SU-DHL-6 (cell line): Measurements from ENCODE around the gene RBM41.

ENCODE experiments used
- H2AFZ ChIP-seq: fragments of 200-600 bp; sonication (generic); 2 replicates; pipeline ENCODE4 v1.6.1; 2014; ENCODE audit warnings: low read depth, mild to moderate bottlenecking, moderate library complexity, mixed read lengths, antibody characterized with exemption, low read length; ENCODE audit not compliant: severe bottlenecking
- H3F3A ChIP-seq: fragments of 200-600 bp; shearing (Covaris generic); 2 replicates; pipeline ENCODE4 v1.6.0; 2016; ENCODE audit warnings: antibody characterized with exemption, mild to moderate bottlenecking; ENCODE audit not compliant: insufficient read depth
- H3K27ac ChIP-seq: fragments of 200-600 bp; sonication (generic); 2 replicates; pipeline ENCODE4 v1.5.1; 2016; ENCODE audit warnings: low read depth, mild to moderate bottlenecking, low read length, moderate library complexity, mixed read lengths
- H3K27me3 ChIP-seq: fragments of 200-600 bp; sonication (generic), shearing (Covaris generic); 2 replicates; pipeline ENCODE4 v1.6.0; 2014; ENCODE audit warnings: mild to moderate bottlenecking, low read length
- H3K36me3 ChIP-seq: fragments of 200-600 bp; sonication (generic); 2 replicates; pipeline ENCODE4 v1.6.1; 2014; ENCODE audit warnings: mild to moderate bottlenecking, low read length, mixed read lengths
- H3K4me2 ChIP-seq: fragments of 300-600, 200-600 bp; shearing (Covaris generic), sonication (generic); 2 replicates; pipeline ENCODE4 v1.6.0; 2014; ENCODE audit warnings: low read length, low read depth, mild to moderate bottlenecking; ENCODE audit not compliant: poor library complexity, severe bottlenecking
- H3K4me3 ChIP-seq: fragments of 200-600 bp; sonication (generic); 2 replicates; pipeline ENCODE4 v1.5.1; 2014; ENCODE audit warnings: antibody characterized with exemption, low read length, mild to moderate bottlenecking, mixed read lengths; ENCODE audit not compliant: insufficient read depth, poor library complexity, severe bottlenecking
- H3K79me2 ChIP-seq: fragments of 200-600 bp; sonication (generic); 2 replicates; pipeline ENCODE4 v1.6.1; 2014; ENCODE audit warnings: mild to moderate bottlenecking, low read length, moderate library complexity; ENCODE audit not compliant: insufficient read depth
- H3K9ac ChIP-seq: fragments of 200-600 bp; sonication (generic); 2 replicates; pipeline ENCODE4 v1.7.0; 2014; ENCODE audit warnings: mild to moderate bottlenecking, low read length
- H3K9me2 ChIP-seq: fragments of 200-600 bp; sonication (generic); replicated peaks from 2 replicates; pipeline ENCODE4 v1.6.1; 2014; ENCODE audit warnings: low read length; ENCODE audit not compliant: insufficient read depth
- H3K9me3 ChIP-seq: fragments of 200-600 bp; sonication (generic); 2 replicates; pipeline ENCODE4 v1.6.1; 2014; ENCODE audit warnings: low read length, mixed read lengths; ENCODE audit not compliant: insufficient read depth
- H4K20me1 ChIP-seq: fragments of 200-600 bp; sonication (generic); 2 replicates; pipeline ENCODE4 v1.6.1; 2014; ENCODE audit warnings: low read depth, mild to moderate bottlenecking, antibody characterized with exemption, low read length, moderate library complexity, mixed read lengths
- CTCF ChIP-seq: fragments of 200-600 bp; sonication (generic); IDR thresholded peaks from one replicate; pipeline ENCODE4 v1.5.1; 2017; ENCODE audit warnings: antibody characterized with exemption, mild to moderate bottlenecking, low read length, moderate library complexity; ENCODE audit not compliant: insufficient read depth, poor library complexity, severe bottlenecking
- EZH2phosphoT487 ChIP-seq: fragments of 200-600 bp; sonication (generic), shearing (Covaris generic); conservative IDR thresholded peaks from 2 replicates; pipeline ENCODE4 v1.6.1; 2018; ENCODE audit warnings: mild to moderate bottlenecking, antibody characterized with exemption, low read length, moderate library complexity, mixed read lengths

RBM41 gene

GRCh38 chrX:107154787-107155620 is 36.4 kb upstream of the RBM41 start:
- Histone ChIP-seq H2AFZ (no peak overlapping the region), H3F3A (no peaks in the 10 kb centered on the region), H3K36me3 (no peaks in the 10 kb centered on the region), H3K27ac (no peak overlapping the region), H3K9me3 (no peaks in the 10 kb centered on the region), H3K79me2 (no peaks in the 10 kb centered on the region), H3K9ac (no peak overlapping the region), H3K4me3 (no peak overlapping the region), H4K20me1 (no peaks in the 10 kb centered on the region), H3K27me3 (no peaks in the 10 kb centered on the region), H3K4me2 (no peak overlapping the region), H3K9me2 (no peaks in the 10 kb centered on the region)
- no peak for TF ChIP-seq EZH2phosphoT487
- no peak for TF ChIP-seq CTCF

GRCh38 chrX:107153005-107153404 is 34.4 kb upstream of the RBM41 start:
- H3K9me3 ChIP-seq = no peaks in the 10 kb centered on the region
- H3K9me2 ChIP-seq = no peaks in the 10 kb centered on the region
- no peaks in the 10 kb centered on the region for H3F3A ChIP-seq
- H3K4me3 ChIP-seq = no peak overlapping the region
- no peaks in the 10 kb centered on the region for H3K27me3 ChIP-seq
- no peaks in the 10 kb centered on the region for H4K20me1 ChIP-seq
- H3K36me3 ChIP-seq = no peaks in the 10 kb centered on the region
- H2AFZ ChIP-seq = no peak overlapping the region
- no peak overlapping the region for H3K9ac ChIP-seq
- no peak for TF ChIP-seq EZH2phosphoT487
- no peak for TF ChIP-seq CTCF
- no peak overlapping the region for H3K27ac ChIP-seq
- no peak overlapping the region for H3K4me2 ChIP-seq
- H3K79me2 ChIP-seq = no peaks in the 10 kb centered on the region

- H3F3A ChIP-seq = no peaks in the 10 kb centered on the region
- no peak overlapping the region for H3K27ac ChIP-seq
- H3K4me2 ChIP-seq = no peak overlapping the region
- no peaks in the 10 kb centered on the region for H3K9me3 ChIP-seq
- no peak overlapping the region for H2AFZ ChIP-seq
- H3K9ac ChIP-seq = no peak overlapping the region
- H3K79me2 ChIP-seq = no peaks in the 10 kb centered on the region
- no peak for TF ChIP-seq CTCF
- TF ChIP-seq EZH2phosphoT487 = no peak
- no peaks in the 10 kb centered on the region for H4K20me1 ChIP-seq
- no peaks in the 10 kb centered on the region for H3K9me2 ChIP-seq
- H3K36me3 ChIP-seq = no peaks in the 10 kb centered on the region
- H3K4me3 ChIP-seq = no peak overlapping the region
- no peaks in the 10 kb centered on the region for H3K27me3 ChIP-seq
These were observed 28.0 kb upstream of the RBM41 start for GRCh38 chrX:107146670-107147069.
